PFSK-1 (cell line): ENCODE results near the gene MTMR11.

Source experiments
- FOXP2 ChIP-seq: optimal IDR thresholded peaks from 2 replicates; pipeline ENCODE3; 2011; ENCODE audit warnings: borderline replicate concordance, control low read depth, inconsistent platforms; ENCODE audit not compliant: insufficient read depth; ENCODE audit errors: extremely low read length, extremely low read depth
- POLR2AphosphoS5 ChIP-seq: IDR thresholded peaks from 2 replicates; pipeline ENCODE4 v1.6.1; 2012; ENCODE audit warnings: low read depth, mild to moderate bottlenecking, control low read depth, low read length, moderate library complexity
- REST ChIP-seq, 2 experiments: IDR thresholded peaks; 2 replicates each; pipeline versions ENCODE4 v1.6.1 to v1.8.0; 2011 to 2012; ENCODE audit warnings: low read depth in 2 of 2, low read length in 2 of 2, control low read depth in 1 of 2, inconsistent platforms in 1 of 2, mild to moderate bottlenecking in 1 of 2, moderate library complexity in 1 of 2; ENCODE audit not compliant: insufficient read depth in 1 of 2
- SIN3A ChIP-seq: IDR thresholded peaks from 2 replicates; pipeline ENCODE4 v1.6.1; 2012; ENCODE audit warnings: mild to moderate bottlenecking, low read length, moderate library complexity, borderline replicate concordance; ENCODE audit not compliant: insufficient read depth
- TAF1 ChIP-seq: IDR thresholded peaks from 2 replicates; pipeline ENCODE4 v1.6.1; 2012; ENCODE audit warnings: low read length, control low read depth, borderline replicate concordance; ENCODE audit not compliant: insufficient read depth

The MTMR11 gene

GRCh38 chr1:149928401-149928724 is 8.3 kb downstream of the MTMR11 start:
- TF ChIP-seq REST (IDR thresholded peaks at IDR 0.05; ENCODE audit: insufficient read depth in 1 of 2, low read depth in 2 of 2, low read length in 2 of 2) (no peak), SIN3A (no peak), POLR2AphosphoS5 (no peak), TAF1 (no peak)

- TF ChIP-seq REST (IDR thresholded peaks at IDR 0.05; ENCODE audit: insufficient read depth in 1 of 2, low read depth in 2 of 2, low read length in 2 of 2) (no peak), TAF1 (peak; percentile 76), POLR2AphosphoS5 (peak; percentile 98), SIN3A (peak; percentile 55; the same call in 1 of the 2 replicates), FOXP2 (peak; percentile 64)
Measured at GRCh38 chr1:149927563-149928400, 8.9 kb downstream of the MTMR11 start, which contains the start of gene SF3B4. SF3B4 (minus strand) TSS chr1:149927803; CDS start chr1:149927759, 44 bp downstream.

- TF ChIP-seq TAF1 (no peak), SIN3A (no peak), POLR2AphosphoS5 (no peak), FOXP2 (no peak), REST (IDR thresholded peaks at IDR 0.05; ENCODE audit: insufficient read depth in 1 of 2, low read depth in 2 of 2, low read length in 2 of 2) (no peak)
Measured at GRCh38 chr1:149927056-149927562, 9.6 kb downstream of the MTMR11 start.

- TF ChIP-seq TAF1 (no peak), POLR2AphosphoS5 (no peak), SIN3A (no peak), FOXP2 (no peak), REST (IDR thresholded peaks at IDR 0.05; ENCODE audit: insufficient read depth in 1 of 2, low read depth in 2 of 2, low read length in 2 of 2) (no peak)
Measured at GRCh38 chr1:149926296-149926695, 10.4 kb downstream of the MTMR11 start.

GRCh38 chr1:149925751-149926150 is 10.9 kb downstream of the MTMR11 start:
- no peak for TF ChIP-seq FOXP2
- TF ChIP-seq TAF1, result no peak
- no peak for TF ChIP-seq REST (IDR thresholded peaks at IDR 0.05; ENCODE audit: insufficient read depth in 1 of 2, low read depth in 2 of 2, low read length in 2 of 2)
- TF ChIP-seq SIN3A, result no peak
- no peak for TF ChIP-seq POLR2AphosphoS5
